Bronchial epithelial cell (primary cell): ENCODE measurements around the gene PLEKHG2. TPM values are rescaled to one million over a fixed set of nuclear protein-coding genes. Genes with fewer than 3 reads are reported as not detected.

Experiments used
- DNase-seq: peaks from one replicate; pipeline ENCODE4 v3.0.0-alpha.2; 2010; ENCODE audit warnings: low read depth
- FAIRE-seq: peaks from 2 replicates; lab custom pipeline; 2011; peaks lifted over from hg19 to GRCh38; lab: Jason Lieb, UNC
- H3K27me3 ChIP-seq: 2 replicates; pipeline ENCODE4 v1.5.1; 2011; ENCODE audit warnings: low read length; ENCODE audit not compliant: control insufficient read depth, insufficient read depth
- H3K36me3 ChIP-seq: 2 replicates; pipeline ENCODE4 v1.5.1; 2011; ENCODE audit warnings: low read length; ENCODE audit not compliant: control insufficient read depth, insufficient read depth
- H3K4me3 ChIP-seq: 2 replicates; pipeline ENCODE4 v1.5.1; 2011; ENCODE audit warnings: mild to moderate bottlenecking, low read depth, low read length, control low read depth
- CTCF ChIP-seq: IDR thresholded peaks from 2 replicates; pipeline ENCODE4 v1.5.1; 2011; ENCODE audit warnings: mild to moderate bottlenecking, moderate library complexity, low read length, control low read depth, inconsistent platforms; ENCODE audit not compliant: insufficient read depth, severe bottlenecking
- total RNA-seq: library from RNA; depleted of rRNA; stranded (reverse); fragments of >200 nt; gene quantifications from 2 replicates; pipeline ENCODE4 v1.2.1, GENCODE V29; 2014

Gene PLEKHG2
- total RNA-seq, result 3.3 and 5.3 TPM in 2 replicates

GRCh38 chr19:39412100-39412866, at the start of gene PLEKHG2:
PLEKHG2 (plus strand) TSS chr19:39412669; CDS start chr19:39414087, 1,418 bp downstream.
- peak within 1 kb of the TSS; percentile 91 for H3K4me3 ChIP-seq
- H3K36me3 ChIP-seq, result peaks cover 13% of the 10 kb centered on the region
- H3K27me3 ChIP-seq, result no peaks in the 10 kb centered on the region
- DNase-seq, result peak; percentile 98
- FAIRE-seq, result no peak
- peak; percentile 91 for TF ChIP-seq CTCF

- no peak overlapping the region for H3K4me3 ChIP-seq
- H3K27me3 ChIP-seq, result no peaks in the 10 kb centered on the region
- FAIRE-seq, result no peak
- DNase-seq, result peak; percentile 85
- peaks cover 8% of the 10 kb centered on the region for H3K36me3 ChIP-seq
- TF ChIP-seq CTCF, result no peak
These were observed 49.5 kb upstream of the PLEKHG2 start for GRCh38 chr19:39362682-39363657.

- FAIRE-seq, result no peak
- Histone ChIP-seq H3K4me3 (no peak overlapping the region), H3K36me3 (peaks cover 8% of the 10 kb centered on the region), H3K27me3 (no peaks in the 10 kb centered on the region)
- DNase-seq, result no peak
- TF ChIP-seq CTCF, result no peak
These were observed 48.5 kb upstream of the PLEKHG2 start for GRCh38 chr19:39363901-39364457.

- Histone ChIP-seq H3K4me3 (no peak overlapping the region), H3K36me3 (peaks cover 5% of the 10 kb centered on the region), H3K27me3 (no peaks in the 10 kb centered on the region)
- FAIRE-seq (no peak), DNase-seq (no peak)
- TF ChIP-seq CTCF, result no peak
These were observed 46.9 kb upstream of the PLEKHG2 start for GRCh38 chr19:39365531-39365930.

- DNase-seq (no peak), FAIRE-seq (no peak)
- TF ChIP-seq CTCF, result no peak
- Histone ChIP-seq H3K4me3 (no peak overlapping the region), H3K27me3 (no peaks in the 10 kb centered on the region), H3K36me3 (peaks cover 9% of the 10 kb centered on the region)
These were observed 43.3 kb upstream of the PLEKHG2 start for GRCh38 chr19:39369200-39369599.
